HFF-Myc (cell line): Measurements from ENCODE around the gene FAM241A.

Experiments
- DNase-seq: peaks from one replicate; pipeline ENCODE4 v3.0.0-alpha.2; 2011; ENCODE audit warnings: low read depth; ENCODE audit errors: extremely low read depth
- H3K4me3 ChIP-seq: replicated peaks from 2 replicates; pipeline ENCODE4 v1.5.1; 2011; ENCODE audit warnings: low read depth, mild to moderate bottlenecking, control low read depth, low read length
- TF ChIP-seq, protein P1 (sequence below): IDR thresholded peaks from 2 replicates; pipeline ENCODE4 v1.5.1; 2012; ENCODE audit warnings: mild to moderate bottlenecking, low read depth, low read length, control low read depth; ENCODE audit errors: missing control alignments

FAM241A gene

DNA sequence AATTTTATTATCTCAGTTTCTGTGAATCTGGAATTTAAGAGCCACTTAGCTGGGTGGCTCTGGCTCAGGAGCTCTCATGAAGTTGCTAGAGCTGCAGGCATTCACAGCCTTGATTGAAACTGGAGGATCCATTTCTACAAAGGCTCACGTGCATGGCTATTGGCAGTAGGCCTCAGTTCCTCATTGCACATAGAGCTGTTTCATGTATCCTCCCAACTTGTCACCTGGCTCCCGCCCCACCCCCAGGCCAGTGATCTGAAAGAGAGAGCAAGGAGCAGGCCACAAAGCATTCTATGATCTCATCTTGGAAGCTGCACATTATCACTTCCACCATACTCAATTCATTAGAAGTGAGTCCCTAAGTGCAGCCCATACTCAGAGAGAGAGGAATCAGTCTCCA is 67.8 kb downstream of the FAM241A start:
- no peak overlapping the region for H3K4me3 ChIP-seq
- TF ChIP-seq, protein P1, sequence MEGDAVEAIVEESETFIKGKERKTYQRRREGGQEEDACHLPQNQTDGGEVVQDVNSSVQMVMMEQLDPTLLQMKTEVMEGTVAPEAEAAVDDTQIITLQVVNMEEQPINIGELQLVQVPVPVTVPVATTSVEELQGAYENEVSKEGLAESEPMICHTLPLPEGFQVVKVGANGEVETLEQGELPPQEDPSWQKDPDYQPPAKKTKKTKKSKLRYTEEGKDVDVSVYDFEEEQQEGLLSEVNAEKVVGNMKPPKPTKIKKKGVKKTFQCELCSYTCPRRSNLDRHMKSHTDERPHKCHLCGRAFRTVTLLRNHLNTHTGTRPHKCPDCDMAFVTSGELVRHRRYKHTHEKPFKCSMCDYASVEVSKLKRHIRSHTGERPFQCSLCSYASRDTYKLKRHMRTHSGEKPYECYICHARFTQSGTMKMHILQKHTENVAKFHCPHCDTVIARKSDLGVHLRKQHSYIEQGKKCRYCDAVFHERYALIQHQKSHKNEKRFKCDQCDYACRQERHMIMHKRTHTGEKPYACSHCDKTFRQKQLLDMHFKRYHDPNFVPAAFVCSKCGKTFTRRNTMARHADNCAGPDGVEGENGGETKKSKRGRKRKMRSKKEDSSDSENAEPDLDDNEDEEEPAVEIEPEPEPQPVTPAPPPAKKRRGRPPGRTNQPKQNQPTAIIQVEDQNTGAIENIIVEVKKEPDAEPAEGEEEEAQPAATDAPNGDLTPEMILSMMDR = no peak
- no peak for DNase-seq

DNA sequence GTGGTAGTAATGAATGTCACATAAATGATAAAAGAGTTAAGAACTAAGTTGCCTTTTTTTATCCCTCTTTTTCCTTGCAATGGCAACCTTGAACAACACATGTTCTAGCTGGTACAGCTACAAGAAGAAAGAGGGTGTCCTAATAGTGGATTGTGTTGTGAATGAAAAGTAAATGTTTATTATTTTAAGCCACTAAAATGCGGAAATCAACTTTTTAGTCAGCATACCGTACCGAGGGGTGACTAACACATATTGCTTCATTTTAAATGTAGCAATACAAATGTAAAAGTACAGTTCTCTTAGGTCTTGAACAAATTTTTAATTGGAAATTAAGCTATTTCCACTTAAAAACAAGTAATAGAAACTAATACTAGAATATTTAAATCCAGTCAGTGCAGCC is 68.6 kb downstream of the FAM241A start:
- no peak for DNase-seq
- no peak overlapping the region for H3K4me3 ChIP-seq
- TF ChIP-seq, protein P1 = no peak

DNA sequence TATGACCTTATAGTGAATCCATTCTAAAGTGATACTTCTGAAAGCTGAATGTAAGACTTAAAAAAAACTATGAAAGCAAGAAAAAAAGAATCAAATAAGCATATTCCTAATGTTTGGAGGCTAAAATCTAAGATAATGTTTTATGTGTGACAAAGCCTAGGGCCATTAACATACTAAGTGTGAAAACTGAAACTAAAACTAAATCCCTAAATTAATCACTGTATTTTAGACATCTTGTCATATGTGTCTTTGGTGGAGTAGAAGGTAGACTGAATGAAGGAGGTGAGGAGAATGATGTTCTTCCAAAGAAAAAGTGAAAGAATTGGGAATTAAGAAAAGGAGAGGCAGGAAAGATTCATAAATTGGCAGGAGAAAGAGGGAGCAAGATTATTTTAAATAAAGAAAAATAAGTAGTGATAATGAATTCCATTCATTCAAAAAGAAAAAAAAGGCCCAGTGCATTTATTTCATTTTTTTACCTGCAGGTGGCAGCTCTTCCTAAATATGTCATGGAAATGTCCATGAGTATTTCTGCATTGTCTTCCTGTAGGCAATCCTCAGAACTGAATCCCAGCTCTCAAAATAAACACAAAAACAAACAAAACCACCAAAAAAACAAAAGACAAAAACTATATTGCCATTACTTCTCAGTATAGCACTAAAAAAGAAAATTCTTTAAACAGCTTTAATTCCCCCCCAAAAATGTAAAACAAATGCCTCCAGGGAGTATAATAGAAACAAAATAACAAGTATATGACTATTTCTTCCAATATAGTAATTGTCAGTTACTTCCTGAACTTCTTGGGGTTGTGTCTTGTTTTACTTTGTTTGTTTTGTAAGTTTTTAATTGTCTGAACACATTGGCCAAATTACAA is 69.4 kb downstream of the FAM241A start:
- TF ChIP-seq, protein P1 = peak; percentile 35
- DNase-seq = peak; percentile 22
- no peak overlapping the region for H3K4me3 ChIP-seq

DNA sequence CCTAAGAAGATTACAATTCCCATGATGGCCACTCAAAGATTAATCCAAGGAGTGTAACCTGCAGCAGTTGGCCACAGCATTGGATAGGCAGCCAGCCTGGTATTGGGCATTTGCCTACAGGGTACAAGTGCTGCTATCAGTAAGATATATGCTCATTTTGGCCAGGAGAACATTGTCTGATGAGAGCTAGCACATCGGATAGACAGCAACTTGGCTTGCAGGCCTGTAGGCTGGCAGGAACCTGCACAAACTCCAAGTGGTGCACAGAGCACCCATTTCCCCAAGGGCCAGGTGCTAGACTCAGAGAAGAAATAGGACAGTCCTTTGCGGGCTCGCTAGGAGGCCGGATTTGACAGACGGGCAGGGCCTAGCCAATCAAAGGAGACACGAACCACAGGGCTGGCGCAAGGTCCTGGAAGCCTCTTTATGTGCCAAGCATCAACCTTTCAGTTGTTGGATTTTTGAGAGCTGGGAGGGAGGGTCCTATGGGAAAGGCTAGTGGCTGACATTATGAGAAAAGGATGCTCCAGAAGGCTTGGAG is 74.6 kb downstream of the FAM241A start:
- no peak overlapping the region for H3K4me3 ChIP-seq
- no peak for DNase-seq
- TF ChIP-seq, protein P1 = no peak

DNA sequence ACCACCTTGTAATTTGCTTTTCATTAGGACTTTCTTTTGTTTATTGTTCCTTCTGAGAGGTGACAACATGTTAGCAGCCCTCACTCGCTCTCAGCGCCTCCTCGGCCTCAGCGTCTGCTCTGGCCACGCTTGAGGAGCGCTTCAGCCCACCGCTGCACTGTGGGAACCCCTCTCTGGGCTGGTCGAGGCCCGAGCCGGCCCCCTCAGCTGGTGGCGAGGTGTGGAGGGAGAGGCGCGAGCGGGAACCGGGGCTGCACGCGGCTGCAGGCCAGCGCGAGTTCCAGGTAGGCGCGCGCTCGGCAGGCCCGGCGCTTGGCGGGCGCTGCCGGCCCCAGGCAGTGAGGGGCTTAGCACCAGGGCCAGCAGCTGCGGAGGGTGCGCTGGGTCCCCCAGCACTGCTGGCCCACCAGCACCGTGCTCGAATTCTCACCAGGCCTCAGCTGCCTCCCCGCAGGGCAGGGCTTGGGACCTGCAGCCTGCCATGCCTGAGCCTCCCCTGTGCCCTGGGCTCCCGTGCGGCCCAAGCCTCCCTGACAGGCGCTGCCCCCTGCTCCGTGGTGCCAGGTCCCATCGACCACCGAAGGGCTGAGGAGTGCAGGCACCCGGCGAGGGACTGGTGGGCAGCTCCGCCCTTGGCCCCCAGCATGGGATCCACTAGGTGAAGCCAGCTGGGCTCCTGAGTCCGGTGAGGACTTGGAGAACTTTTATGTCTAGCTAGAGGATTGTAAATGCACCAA is 77.1 kb downstream of the FAM241A start:
- no peak for DNase-seq
- no peak overlapping the region for H3K4me3 ChIP-seq
- TF ChIP-seq, protein P1 = no peak

DNA sequence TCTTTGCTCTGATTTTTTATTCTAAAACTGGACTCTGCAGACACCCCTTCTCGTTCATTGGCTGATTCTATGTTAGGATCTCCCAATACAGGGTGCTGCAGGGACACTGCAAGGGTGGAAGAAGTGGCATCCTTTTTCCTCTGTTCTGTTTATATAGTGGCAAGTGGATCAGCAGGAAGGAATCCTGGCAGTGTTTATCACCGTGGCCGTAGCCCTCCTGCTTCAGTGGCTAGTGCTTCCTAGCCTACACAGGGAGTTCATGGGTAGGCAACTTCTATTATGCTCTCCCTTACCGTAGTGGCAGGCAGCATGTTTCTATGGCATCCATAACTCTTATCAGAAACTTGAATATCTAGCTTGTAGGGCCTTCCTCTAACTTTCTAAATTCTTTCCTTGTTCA is 79.9 kb downstream of the FAM241A start:
- DNase-seq = no peak
- TF ChIP-seq, protein P1 = no peak
- no peak overlapping the region for H3K4me3 ChIP-seq
